Bladder microvascular endothelial cell (primary cell): ENCODE measurements around the gene ZNF205. TPM values are rescaled to one million over a fixed set of nuclear protein-coding genes. Genes with fewer than 3 reads are reported as not detected.

Experiments used
- total RNA-seq: library from RNA; depleted of rRNA; stranded (reverse); fragments of >200 nt; gene quantifications from 2 replicates; pipeline ENCODE4 v1.2.3, GENCODE V29; 2014

The ZNF205 gene
- total RNA-seq: 15.6 and 27.2 TPM in 2 replicates

GRCh38 chr16:3112058-3112880 lies at the start of gene ZNF205:
Gene ZNF205, plus strand, starts transcription at chr16:3112586. Its CDS starts 845 bp downstream, at chr16:3113431.

GRCh38 chr16:3065069-3065741 lies 47.2 kb upstream of the ZNF205 start, which contains the start of gene IL32:
Gene IL32, plus strand, starts transcription at chr16:3065640. Its CDS starts 172 bp downstream, at chr16:3065812.

GRCh38 chr16:3098459-3099394 lies 13.7 kb upstream of the ZNF205 start, which contains the start of gene ZSCAN10:
Gene ZSCAN10, minus strand, starts transcription at chr16:3099294. Its CDS starts 6,357 bp downstream, at chr16:3092937.

GRCh38 chr16:3134338-3135125 lies 22.1 kb downstream of the ZNF205 start, which contains the start of gene ZNF213:
Gene ZNF213, plus strand, starts transcription at chr16:3135029. Its CDS starts 2,252 bp downstream, at chr16:3137281.

Other genes starting within 250 kb of the ZNF205 start
- 32.2 and 59.3 TPM in 2 replicates for gene FLYWCH2, start 229.4 kb upstream of the ZNF205 start, total RNA-seq
- 31.2 and 36.3 TPM in 2 replicates for gene FLYWCH1, start 200.7 kb upstream of the ZNF205 start, total RNA-seq
- gene KREMEN2, start 148.3 kb upstream of the ZNF205 start, total RNA-seq: not detected in 2 replicates
- gene PAQR4, start 143.2 kb upstream of the ZNF205 start, total RNA-seq: 11.3 and 13.3 TPM in 2 replicates
- 5.0 and 6.6 TPM in 2 replicates for gene PKMYT1, start 132.1 kb upstream of the ZNF205 start, total RNA-seq
- not detected in 2 replicates for gene CLDN9, start 99.7 kb upstream of the ZNF205 start, total RNA-seq
- gene CLDN6, start 94.4 kb upstream of the ZNF205 start, total RNA-seq: 0.25 TPM in 1 of 2 replicates, not detected in the other
- gene TNFRSF12A, start 92.2 kb upstream of the ZNF205 start, total RNA-seq: 61.0 and 186 TPM in 2 replicates
- gene HCFC1R1, start 88.6 kb upstream of the ZNF205 start, total RNA-seq: 3.8 and 6.0 TPM in 2 replicates
- 18.6 and 24.1 TPM in 2 replicates for gene THOC6, start 88.6 kb upstream of the ZNF205 start, total RNA-seq
- not detected in 2 replicates for gene BICDL2, start 75.6 kb upstream of the ZNF205 start, total RNA-seq
- gene MMP25, start 66.0 kb upstream of the ZNF205 start, total RNA-seq: under 0.01 and 0.06 TPM in 2 replicates
- 105 and 319 TPM in 2 replicates for gene IL32, start 46.9 kb upstream of the ZNF205 start, total RNA-seq
- gene ZSCAN10, start 13.3 kb upstream of the ZNF205 start, total RNA-seq: not detected in 2 replicates
- 4.2 and 7.5 TPM in 2 replicates for gene ZNF213, start 22.4 kb downstream of the ZNF205 start, total RNA-seq
- not detected in 2 replicates for gene OR1F1, start 75.6 kb downstream of the ZNF205 start, total RNA-seq
- 8.4 and 11.0 TPM in 2 replicates for gene ZNF200, start 122.6 kb downstream of the ZNF205 start, total RNA-seq
- gene MEFV, start 144.0 kb downstream of the ZNF205 start, total RNA-seq: 0.13 TPM in 1 of 2 replicates, not detected in the other
- gene ZNF263, start 170.9 kb downstream of the ZNF205 start, total RNA-seq: 30.6 and 45.6 TPM in 2 replicates
- gene TIGD7, start 192.8 kb downstream of the ZNF205 start, total RNA-seq: 2.6 and 3.7 TPM in 2 replicates
- 13.4 and 23.4 TPM in 2 replicates for gene ZNF75A, start 192.9 kb downstream of the ZNF205 start, total RNA-seq
- not detected in 2 replicates for gene OR2C1, start 243.3 kb downstream of the ZNF205 start, total RNA-seq